Chondrocyte (in vitro differentiated cells): Measurements from ENCODE around the gene CCDC142. TPM values are rescaled to one million over a fixed set of nuclear protein-coding genes. Genes with fewer than 3 reads are reported as not detected.
"Not testable (repeated sequence)": the region's sequence is repeated elsewhere in the genome, so short reads cannot be mapped to it uniquely, and the experiment has no call there.

ENCODE experiments used
- DNase-seq: peaks from one replicate; pipeline ENCODE4 v3.0.0; 2021; ENCODE audit warnings: mixed read lengths, low spot score
- H3K27ac Mint-ChIP-seq: one replicate; pipeline ENCODE4 v1.8.0; 2021; ENCODE audit warnings: mild to moderate bottlenecking, moderate library complexity, mixed read lengths; ENCODE audit not compliant: unreplicated experiment
- H3K27me3 Mint-ChIP-seq: 2 replicates; pipeline ENCODE4 v1.8.0; 2021; ENCODE audit warnings: low read depth, mixed read lengths
- H3K36me3 Mint-ChIP-seq: 2 replicates; pipeline ENCODE4 v1.8.0; 2021; ENCODE audit warnings: low read depth, mixed read lengths
- H3K4me1 Mint-ChIP-seq: 2 replicates; pipeline ENCODE4 v1.8.0; 2021; ENCODE audit warnings: low read depth, mild to moderate bottlenecking, mixed read lengths
- H3K4me3 Mint-ChIP-seq: one replicate; pipeline ENCODE4 v1.8.0; 2021; ENCODE audit warnings: mild to moderate bottlenecking, moderate library complexity, mixed read lengths; ENCODE audit not compliant: unreplicated experiment
- H3K9me3 Mint-ChIP-seq: 2 replicates; pipeline ENCODE4 v1.8.0; 2021; ENCODE audit warnings: low read depth, mixed read lengths
- total RNA-seq: library from RNA; stranded (reverse); gene quantifications from 3 replicates; pipeline ENCODE4 v1.2.1, GENCODE V29; 2021
- TF ChIP-seq, protein P1 (sequence below): fragments of 200-600 bp; sonication (generic); IDR thresholded peaks from 2 replicates; pipeline ENCODE4 v1.5.0; 2021; ENCODE audit warnings: antibody characterized with exemption, mild to moderate bottlenecking, moderate library complexity

The CCDC142 gene
- total RNA-seq, 1 donor from 2014 or later, result 12.7 TPM

DNA sequence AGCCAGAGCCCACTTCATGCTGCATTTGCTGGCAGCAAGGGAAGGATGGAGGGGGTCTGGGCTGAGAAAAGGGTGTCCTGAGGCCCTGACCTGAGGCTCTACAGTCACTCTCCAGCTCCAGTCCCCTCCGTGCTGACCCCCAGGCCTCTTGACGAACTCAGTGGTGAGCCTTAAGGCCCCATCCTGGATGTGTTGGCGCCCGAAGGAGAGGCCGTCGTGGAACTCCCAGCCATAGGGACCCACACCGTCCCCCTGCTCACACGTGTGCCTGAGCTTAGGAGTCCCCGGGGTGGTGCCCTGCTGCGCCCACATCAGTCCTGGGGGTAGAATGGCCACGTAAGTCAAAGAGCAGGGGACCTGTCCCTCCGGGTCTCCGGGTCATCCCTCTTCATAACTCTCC lies 18.4 kb downstream of the CCDC142 start:
- Mint-ChIP-seq H3K27ac (peak overlapping the region; percentile 68), H3K36me3 (peaks cover 2% of the 10 kb centered on the region)

GRCh38 chr2:74462786-74463105 lies 20.1 kb downstream of the CCDC142 start:
- Mint-ChIP-seq H3K9me3 (no peaks in the 10 kb centered on the region), H3K27me3 (no peaks in the 10 kb centered on the region), H3K27ac (peak overlapping the region; percentile 54), H3K4me1 (peaks cover 45% of the 10 kb centered on the region), H3K36me3 (peaks cover 2% of the 10 kb centered on the region), H3K4me3 (no peak overlapping the region)
- TF ChIP-seq, protein P1, sequence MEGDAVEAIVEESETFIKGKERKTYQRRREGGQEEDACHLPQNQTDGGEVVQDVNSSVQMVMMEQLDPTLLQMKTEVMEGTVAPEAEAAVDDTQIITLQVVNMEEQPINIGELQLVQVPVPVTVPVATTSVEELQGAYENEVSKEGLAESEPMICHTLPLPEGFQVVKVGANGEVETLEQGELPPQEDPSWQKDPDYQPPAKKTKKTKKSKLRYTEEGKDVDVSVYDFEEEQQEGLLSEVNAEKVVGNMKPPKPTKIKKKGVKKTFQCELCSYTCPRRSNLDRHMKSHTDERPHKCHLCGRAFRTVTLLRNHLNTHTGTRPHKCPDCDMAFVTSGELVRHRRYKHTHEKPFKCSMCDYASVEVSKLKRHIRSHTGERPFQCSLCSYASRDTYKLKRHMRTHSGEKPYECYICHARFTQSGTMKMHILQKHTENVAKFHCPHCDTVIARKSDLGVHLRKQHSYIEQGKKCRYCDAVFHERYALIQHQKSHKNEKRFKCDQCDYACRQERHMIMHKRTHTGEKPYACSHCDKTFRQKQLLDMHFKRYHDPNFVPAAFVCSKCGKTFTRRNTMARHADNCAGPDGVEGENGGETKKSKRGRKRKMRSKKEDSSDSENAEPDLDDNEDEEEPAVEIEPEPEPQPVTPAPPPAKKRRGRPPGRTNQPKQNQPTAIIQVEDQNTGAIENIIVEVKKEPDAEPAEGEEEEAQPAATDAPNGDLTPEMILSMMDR, result no peak
- DNase-seq, result no peak

More for the DNA sequence above, 18.4 kb downstream of the CCDC142 start:
- DNase-seq, result no peak
- Mint-ChIP-seq H3K4me1 (peaks cover 37% of the 10 kb centered on the region), H3K4me3 (peak overlapping the region; percentile 99), H3K9me3 (no peaks in the 10 kb centered on the region), H3K27me3 (no peaks in the 10 kb centered on the region)
- TF ChIP-seq, protein P1, result no peak

DNA sequence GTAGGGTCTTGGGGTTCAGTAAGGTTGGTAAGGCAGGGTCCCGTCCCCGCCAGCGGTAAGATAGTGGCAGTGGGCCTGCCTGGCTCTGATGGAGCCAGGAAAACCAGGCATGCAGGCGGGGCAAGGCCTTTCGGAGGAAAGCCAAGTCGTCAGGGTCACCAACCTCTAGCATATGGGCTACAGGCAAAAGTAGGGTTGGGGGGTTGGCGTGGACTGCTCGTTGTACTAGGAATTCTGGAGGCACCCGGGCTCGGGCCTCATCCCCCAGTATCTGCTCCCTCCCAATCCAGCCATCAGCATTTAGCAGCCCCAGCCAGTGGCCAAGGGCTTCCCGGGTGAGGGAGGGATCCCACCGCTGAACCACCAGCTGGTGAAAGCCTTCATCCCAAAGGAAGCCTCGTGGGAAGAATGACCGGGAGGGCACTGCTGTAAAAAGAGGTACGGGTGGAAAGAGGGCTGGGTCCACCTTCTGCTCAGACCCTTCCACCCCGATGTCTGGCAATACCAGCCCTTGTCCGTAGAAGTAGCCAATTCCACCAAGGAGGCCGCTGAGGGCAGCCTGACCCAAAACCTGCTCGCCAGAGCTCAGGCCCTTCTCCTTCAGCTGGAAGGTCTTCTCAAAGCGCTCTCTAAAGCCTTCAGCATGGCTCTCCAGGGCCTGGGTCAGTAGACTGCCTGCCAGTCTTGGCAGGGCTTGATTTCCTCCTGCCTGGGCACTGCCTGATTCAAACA lies 20.6 kb downstream of the CCDC142 start:
- H3K27me3 Mint-ChIP-seq, result no peaks in the 10 kb centered on the region
- TF ChIP-seq, protein P1, result no peak
- no peaks in the 10 kb centered on the region for H3K9me3 Mint-ChIP-seq
- peaks cover 2% of the 10 kb centered on the region for H3K36me3 Mint-ChIP-seq
- DNase-seq, result no peak
- no peak overlapping the region for H3K4me3 Mint-ChIP-seq
- peak overlapping the region; percentile 54 for H3K27ac Mint-ChIP-seq
- peaks cover 46% of the 10 kb centered on the region for H3K4me1 Mint-ChIP-seq

DNA sequence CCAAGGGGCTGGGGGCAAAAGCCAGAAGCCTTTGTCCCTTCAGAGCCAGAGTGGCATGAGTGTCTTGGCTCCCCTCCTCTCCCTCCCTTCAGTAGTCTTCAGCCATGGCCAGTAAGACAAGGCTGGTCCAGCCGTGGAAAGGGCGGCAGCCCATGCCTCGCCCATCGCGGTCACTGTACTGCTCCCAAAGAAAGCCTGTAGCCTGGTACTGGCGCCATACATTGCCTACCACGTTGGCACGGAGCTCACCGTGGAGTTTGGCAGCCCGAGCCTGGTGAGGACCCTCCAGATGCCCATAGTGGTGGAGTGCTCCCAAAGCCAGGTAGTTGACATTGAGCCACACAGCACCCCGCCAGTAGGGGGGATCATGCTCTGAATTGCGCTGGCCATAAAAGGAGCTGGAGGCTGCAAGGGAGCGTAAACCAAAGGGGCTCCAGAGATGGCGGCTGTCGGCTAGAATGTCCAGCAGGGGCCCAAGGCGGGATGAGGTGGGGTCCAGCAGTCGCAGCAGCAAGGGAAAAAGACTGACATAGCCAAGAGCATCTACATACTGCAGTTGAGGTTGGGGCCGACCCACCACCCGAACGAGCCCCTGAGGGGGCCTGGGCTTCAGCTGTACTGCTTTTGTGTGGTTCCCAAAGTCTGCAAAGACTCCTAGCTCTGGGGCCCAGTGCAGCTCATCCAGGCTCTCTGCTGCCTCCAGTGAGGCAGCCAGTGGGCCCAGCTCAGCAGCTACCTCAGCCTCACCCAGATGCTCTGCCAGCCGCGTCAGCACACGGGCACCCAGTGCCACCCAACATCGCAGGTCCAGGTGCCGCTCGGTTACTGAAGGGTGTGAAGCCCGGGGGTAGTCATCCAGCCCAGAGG lies 21.4 kb downstream of the CCDC142 start:
- Mint-ChIP-seq H3K4me1 (peaks cover 54% of the 10 kb centered on the region), H3K4me3 (no peak overlapping the region), H3K9me3 (no peaks in the 10 kb centered on the region)

GRCh38 chr2:74460187-74460586 lies 22.6 kb downstream of the CCDC142 start:
- peak overlapping the region; percentile 97 for H3K27ac Mint-ChIP-seq
- peak overlapping the region; percentile 89 for H3K4me3 Mint-ChIP-seq
- H3K9me3 Mint-ChIP-seq, H3K27me3 Mint-ChIP-seq, H3K36me3 Mint-ChIP-seq, DNase-seq: not testable (repeated sequence)
- peaks cover 57% of the 10 kb centered on the region for H3K4me1 Mint-ChIP-seq

More for the DNA sequence above, 21.4 kb downstream of the CCDC142 start:
- H3K36me3 Mint-ChIP-seq, result peaks cover 2% of the 10 kb centered on the region
- H3K27ac Mint-ChIP-seq, result no peak overlapping the region
- no peaks in the 10 kb centered on the region for H3K27me3 Mint-ChIP-seq
- DNase-seq, result no peak
- TF ChIP-seq, protein P1, result peak; percentile 37

- not testable (repeated sequence) for H3K9me3 Mint-ChIP-seq, H3K36me3 Mint-ChIP-seq, H3K27me3 Mint-ChIP-seq, DNase-seq
- peak overlapping the region; percentile 89 for H3K4me3 Mint-ChIP-seq
- peaks cover 62% of the 10 kb centered on the region for H3K4me1 Mint-ChIP-seq
- peak overlapping the region; percentile 97 for H3K27ac Mint-ChIP-seq
These were observed 23.2 kb downstream of the CCDC142 start for GRCh38 chr2:74459503-74460118.
